HepG2 (cell line): ENCODE data around the gene LATS1. TPM values are rescaled to one million over a fixed set of nuclear protein-coding genes. Genes with fewer than 3 reads are reported as not detected.
A peak's percentile ranks its signal among the peaks of the same experiment; 100 is the strongest.

Source experiments
- CCDC6 ChIP-seq: sonication (generic); formaldehyde crosslinking; IDR thresholded peaks from 2 replicates; pipeline ENCODE4 v1.8.1; 2022; ENCODE audit warnings: mild to moderate bottlenecking, missing genetic modification reagents, moderate library complexity
- HMGA1 ChIP-seq: sonication (generic); formaldehyde crosslinking; conservative IDR thresholded peaks from 2 replicates; pipeline ENCODE4 v1.4.0; 2020; ENCODE audit warnings: missing genetic modification reagents
- MED1 ChIP-seq: sonication (generic); formaldehyde crosslinking; IDR thresholded peaks from 2 replicates; pipeline ENCODE4 v1.4.0; 2020; ENCODE audit warnings: missing genetic modification reagents
- PAF1 ChIP-seq: IDR thresholded peaks from 2 replicates; pipeline ENCODE4 v1.6.1; 2016; ENCODE audit warnings: missing genetic modification reagents, missing compliant biosample characterization
- PHB2 ChIP-seq: fragments of 450-650 bp; IDR thresholded peaks from 2 replicates; pipeline ENCODE4 v1.6.1; 2018; ENCODE audit not compliant: partially characterized antibody
- RXRB ChIP-seq: IDR thresholded peaks from 2 replicates; pipeline ENCODE4 v1.6.1; 2016; ENCODE audit warnings: borderline replicate concordance, missing genetic modification reagents, missing compliant biosample characterization
- SCMH1 ChIP-seq: sonication (generic); formaldehyde crosslinking; IDR thresholded peaks from 2 replicates; pipeline ENCODE4 v1.9.0; 2021; ENCODE audit warnings: missing genetic modification reagents, mild to moderate bottlenecking, borderline replicate concordance
- SIN3A ChIP-seq: IDR thresholded peaks from 2 replicates; pipeline ENCODE4 v1.6.1; 2011; ENCODE audit warnings: low read depth, mild to moderate bottlenecking, control low read depth, low read length, borderline replicate concordance
- THYN1 ChIP-seq: sonication (generic); formaldehyde crosslinking; IDR thresholded peaks from 2 replicates; pipeline ENCODE4 v1.8.1; 2023; ENCODE audit warnings: low read depth, mild to moderate bottlenecking, moderate library complexity, missing genetic modification reagents, borderline replicate concordance
- ZNF251 ChIP-seq: sonication (generic); formaldehyde crosslinking; IDR thresholded peaks from 2 replicates; pipeline ENCODE4 v1.9.0; 2021; ENCODE audit warnings: mild to moderate bottlenecking, missing genetic modification reagents
- ZNF333 ChIP-seq: sonication (generic); formaldehyde crosslinking; IDR thresholded peaks from 2 replicates; pipeline ENCODE4 v1.4.0; 2020; ENCODE audit warnings: mild to moderate bottlenecking, missing genetic modification reagents, borderline replicate concordance
- ZNF430 ChIP-seq: sonication (generic); formaldehyde crosslinking; IDR thresholded peaks from 2 replicates; pipeline ENCODE4 v1.9.0; 2021; ENCODE audit warnings: mild to moderate bottlenecking, missing genetic modification reagents
- ZNF563 ChIP-seq: sonication (generic); formaldehyde crosslinking; IDR thresholded peaks from 2 replicates; pipeline ENCODE4 v1.8.0; 2022; ENCODE audit warnings: mild to moderate bottlenecking, moderate library complexity, missing genetic modification reagents
- polyA plus RNA-seq, 8 experiments: library from polyadenylated mRNA; depleted of rRNA in 3 of 8; stranded (reverse) in 7 of 8; unstranded in 1 of 8; fragments of >200 nt; fragmentation: Illumina TruSeq in 4 of 8; extraction: Trizol in 4 of 8; gene quantifications; 2 replicates each; pipeline versions ENCODE4 v1.2.1 to v1.2.3, GENCODE V29; 2011 to 2016; ENCODE audit warnings: low read depth in 4 of 8, missing spikeins in 1 of 8, mixed read lengths in 1 of 8; ENCODE audit not compliant: insufficient read depth in 1 of 8
- total RNA-seq, 5 experiments: library from RNA; depleted of rRNA; stranded (reverse); fragments of >200 nt; fragmentation: Illumina TruSeq; extraction: Trizol; gene quantifications; 2 replicates each; pipeline ENCODE4 v1.2.3, GENCODE V29; 2016; ENCODE audit warnings: low read depth in 1 of 5
- TF ChIP-seq, protein P1 (sequence below): sonication (generic); formaldehyde crosslinking; IDR thresholded peaks from 2 replicates; pipeline ENCODE4 v1.4.0; 2020; ENCODE audit warnings: missing genetic modification reagents, mild to moderate bottlenecking, borderline replicate concordance
- TF ChIP-seq, protein P2 (sequence below): sonication (generic); formaldehyde crosslinking; IDR thresholded peaks from 2 replicates; pipeline ENCODE4 v1.9.0; 2021; ENCODE audit warnings: missing genetic modification reagents, borderline replicate concordance
- TF ChIP-seq, protein P3 (sequence below): sonication (generic); formaldehyde crosslinking; IDR thresholded peaks from 2 replicates; pipeline ENCODE4 v1.5.1; 2020; ENCODE audit warnings: missing genetic modification reagents, mild to moderate bottlenecking, borderline replicate concordance
- TF ChIP-seq, protein P4 (sequence below): sonication (generic); formaldehyde crosslinking; IDR thresholded peaks from 2 replicates; pipeline ENCODE4 v1.4.0; 2020; ENCODE audit warnings: missing genetic modification reagents, mild to moderate bottlenecking, borderline replicate concordance
- TF ChIP-seq, protein P5 (sequence below): sonication (generic); formaldehyde crosslinking; IDR thresholded peaks from 2 replicates; pipeline ENCODE4 v1.9.0; 2021; ENCODE audit warnings: missing genetic modification reagents, mild to moderate bottlenecking, borderline replicate concordance

Gene LATS1
- total and polyA plus RNA-seq, 2 of the 13 experiments (the other 11 are each of a cell fraction or from before 2014, with no cell fraction given): 9.9 to 12.6 TPM

DNA sequence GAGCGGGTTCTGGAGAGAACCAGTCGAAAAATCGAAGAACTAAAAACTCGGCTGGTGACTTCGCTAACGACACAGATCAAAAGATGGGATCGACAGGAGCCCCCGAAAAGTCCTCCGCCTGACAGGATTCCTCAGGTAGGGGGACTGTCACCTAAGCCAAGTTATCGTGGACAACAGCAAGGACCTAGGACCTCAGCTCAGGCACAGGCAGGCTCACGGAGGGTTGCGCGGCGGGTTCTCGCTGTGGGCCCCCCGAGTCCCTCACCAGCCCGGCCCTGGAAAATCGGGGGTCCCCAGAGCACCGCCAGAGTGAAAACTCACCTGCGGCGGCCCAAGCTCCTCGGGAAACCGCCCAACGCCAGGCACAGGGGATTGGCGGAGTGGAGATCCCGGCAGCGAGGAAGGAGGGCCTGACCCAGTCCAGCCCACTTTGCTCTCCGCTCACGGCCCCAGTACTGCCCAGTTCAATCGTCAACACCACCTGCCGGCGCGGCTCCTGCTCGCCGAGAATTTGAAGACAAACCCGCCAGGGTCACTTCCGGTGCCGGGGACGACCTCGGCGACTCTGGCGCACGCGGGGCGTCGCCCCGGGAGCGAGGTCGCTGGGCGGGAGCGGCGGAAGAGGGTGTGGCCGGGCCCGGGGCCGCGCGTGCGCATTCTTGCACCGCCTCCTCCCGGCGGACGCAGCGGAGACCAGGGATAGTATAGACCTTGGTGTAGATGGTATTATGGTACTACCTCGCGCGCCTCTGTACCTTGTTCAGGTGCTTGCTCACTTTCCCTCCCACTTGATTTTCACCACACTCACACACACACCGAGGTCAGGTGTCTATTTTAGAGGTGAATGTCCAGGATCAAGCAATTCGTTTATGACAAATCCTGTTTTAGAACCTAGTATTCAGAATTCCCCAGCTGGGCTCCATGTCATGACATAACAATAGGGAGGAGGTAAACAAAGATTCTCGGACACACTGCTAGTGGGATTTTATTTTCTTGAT, 69.5 kb downstream of the LATS1 start, which contains the start of gene KATNA1 (continued):
- TF ChIP-seq, protein P1, sequence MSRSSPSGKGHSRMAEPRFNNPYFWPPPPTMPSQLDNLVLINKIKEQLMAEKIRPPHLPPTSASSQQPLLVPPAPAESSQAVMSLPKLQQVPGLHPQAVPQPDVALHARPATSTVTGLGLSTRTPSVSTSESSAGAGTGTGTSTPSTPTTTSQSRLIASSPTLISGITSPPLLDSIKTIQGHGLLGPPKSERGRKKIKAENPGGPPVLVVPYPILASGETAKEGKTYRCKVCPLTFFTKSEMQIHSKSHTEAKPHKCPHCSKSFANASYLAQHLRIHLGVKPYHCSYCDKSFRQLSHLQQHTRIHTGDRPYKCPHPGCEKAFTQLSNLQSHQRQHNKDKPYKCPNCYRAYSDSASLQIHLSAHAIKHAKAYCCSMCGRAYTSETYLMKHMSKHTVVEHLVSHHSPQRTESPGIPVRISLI (CRISPR knock-in tag): peak; percentile 76; the same call in 1 of the 2 replicates
- TF ChIP-seq ZNF563 (CRISPR knock-in tag) (peak; percentile 98), ZNF251 (CRISPR knock-in tag) (peak; percentile 80; the same call in 1 of the 2 replicates), RXRB (CRISPR knock-in tag) (peak; percentile 95), ZNF333 (CRISPR knock-in tag) (no peak; the same call in 1 of the 2 replicates), PHB2 (no peak), PAF1 (no peak), CCDC6 (CRISPR knock-in tag) (peak; percentile 100), HMGA1 (CRISPR knock-in tag) (no peak), MED1 (CRISPR knock-in tag) (peak; percentile 96), THYN1 (CRISPR knock-in tag) (peak; percentile 53), ZNF430 (CRISPR knock-in tag) (peak; percentile 100), SCMH1 (no peak), SIN3A (peak; percentile 99)
- TF ChIP-seq, protein P2, sequence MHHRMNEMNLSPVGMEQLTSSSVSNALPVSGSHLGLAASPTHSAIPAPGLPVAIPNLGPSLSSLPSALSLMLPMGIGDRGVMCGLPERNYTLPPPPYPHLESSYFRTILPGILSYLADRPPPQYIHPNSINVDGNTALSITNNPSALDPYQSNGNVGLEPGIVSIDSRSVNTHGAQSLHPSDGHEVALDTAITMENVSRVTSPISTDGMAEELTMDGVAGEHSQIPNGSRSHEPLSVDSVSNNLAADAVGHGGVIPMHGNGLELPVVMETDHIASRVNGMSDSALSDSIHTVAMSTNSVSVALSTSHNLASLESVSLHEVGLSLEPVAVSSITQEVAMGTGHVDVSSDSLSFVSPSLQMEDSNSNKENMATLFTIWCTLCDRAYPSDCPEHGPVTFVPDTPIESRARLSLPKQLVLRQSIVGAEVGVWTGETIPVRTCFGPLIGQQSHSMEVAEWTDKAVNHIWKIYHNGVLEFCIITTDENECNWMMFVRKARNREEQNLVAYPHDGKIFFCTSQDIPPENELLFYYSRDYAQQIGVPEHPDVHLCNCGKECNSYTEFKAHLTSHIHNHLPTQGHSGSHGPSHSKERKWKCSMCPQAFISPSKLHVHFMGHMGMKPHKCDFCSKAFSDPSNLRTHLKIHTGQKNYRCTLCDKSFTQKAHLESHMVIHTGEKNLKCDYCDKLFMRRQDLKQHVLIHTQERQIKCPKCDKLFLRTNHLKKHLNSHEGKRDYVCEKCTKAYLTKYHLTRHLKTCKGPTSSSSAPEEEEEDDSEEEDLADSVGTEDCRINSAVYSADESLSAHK: peak; percentile 90; the same call in 1 of the 2 replicates
- TF ChIP-seq, protein P3, sequence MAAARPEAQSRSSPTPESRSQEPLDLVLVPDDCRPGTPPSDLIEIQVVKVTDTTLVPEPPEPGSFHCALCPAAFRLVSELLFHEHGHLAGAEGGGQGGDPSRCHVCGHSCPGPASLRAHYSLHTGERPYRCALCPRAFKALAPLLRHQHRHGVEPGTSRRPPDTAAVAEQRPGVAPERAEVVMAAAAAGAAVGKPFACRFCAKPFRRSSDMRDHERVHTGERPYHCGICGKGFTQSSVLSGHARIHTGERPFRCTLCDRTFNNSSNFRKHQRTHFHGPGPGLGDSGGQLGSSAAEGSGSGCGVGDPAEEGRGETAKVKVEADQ (CRISPR knock-in tag): peak; percentile 99
- TF ChIP-seq, protein P4, sequence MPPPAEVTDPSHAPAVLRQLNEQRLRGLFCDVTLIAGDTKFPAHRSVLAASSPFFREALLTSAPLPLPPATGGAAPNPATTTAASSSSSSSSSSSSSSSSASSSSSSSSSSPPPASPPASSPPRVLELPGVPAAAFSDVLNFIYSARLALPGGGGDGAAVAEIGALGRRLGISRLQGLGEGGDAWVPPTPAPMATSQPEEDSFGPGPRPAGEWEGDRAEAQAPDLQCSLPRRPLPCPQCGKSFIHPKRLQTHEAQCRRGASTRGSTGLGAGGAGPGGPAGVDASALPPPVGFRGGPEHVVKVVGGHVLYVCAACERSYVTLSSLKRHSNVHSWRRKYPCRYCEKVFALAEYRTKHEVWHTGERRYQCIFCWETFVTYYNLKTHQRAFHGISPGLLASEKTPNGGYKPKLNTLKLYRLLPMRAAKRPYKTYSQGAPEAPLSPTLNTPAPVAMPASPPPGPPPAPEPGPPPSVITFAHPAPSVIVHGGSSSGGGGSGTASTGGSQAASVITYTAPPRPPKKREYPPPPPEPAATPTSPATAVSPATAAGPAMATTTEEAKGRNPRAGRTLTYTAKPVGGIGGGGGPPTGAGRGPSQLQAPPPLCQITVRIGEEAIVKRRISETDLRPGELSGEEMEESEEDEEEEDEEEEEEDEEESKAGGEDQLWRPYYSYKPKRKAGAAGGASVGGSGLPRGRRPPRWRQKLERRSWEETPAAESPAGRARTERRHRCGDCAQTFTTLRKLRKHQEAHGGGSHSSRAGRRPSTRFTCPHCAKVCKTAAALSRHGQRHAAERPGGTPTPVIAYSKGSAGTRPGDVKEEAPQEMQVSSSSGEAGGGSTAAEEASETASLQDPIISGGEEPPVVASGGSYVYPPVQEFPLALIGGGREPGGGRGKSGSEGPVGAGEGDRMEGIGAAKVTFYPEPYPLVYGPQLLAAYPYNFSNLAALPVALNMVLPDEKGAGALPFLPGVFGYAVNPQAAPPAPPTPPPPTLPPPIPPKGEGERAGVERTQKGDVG (CRISPR knock-in tag): peak; percentile 94; the same call in 1 of the 2 replicates
- TF ChIP-seq, protein P5, sequence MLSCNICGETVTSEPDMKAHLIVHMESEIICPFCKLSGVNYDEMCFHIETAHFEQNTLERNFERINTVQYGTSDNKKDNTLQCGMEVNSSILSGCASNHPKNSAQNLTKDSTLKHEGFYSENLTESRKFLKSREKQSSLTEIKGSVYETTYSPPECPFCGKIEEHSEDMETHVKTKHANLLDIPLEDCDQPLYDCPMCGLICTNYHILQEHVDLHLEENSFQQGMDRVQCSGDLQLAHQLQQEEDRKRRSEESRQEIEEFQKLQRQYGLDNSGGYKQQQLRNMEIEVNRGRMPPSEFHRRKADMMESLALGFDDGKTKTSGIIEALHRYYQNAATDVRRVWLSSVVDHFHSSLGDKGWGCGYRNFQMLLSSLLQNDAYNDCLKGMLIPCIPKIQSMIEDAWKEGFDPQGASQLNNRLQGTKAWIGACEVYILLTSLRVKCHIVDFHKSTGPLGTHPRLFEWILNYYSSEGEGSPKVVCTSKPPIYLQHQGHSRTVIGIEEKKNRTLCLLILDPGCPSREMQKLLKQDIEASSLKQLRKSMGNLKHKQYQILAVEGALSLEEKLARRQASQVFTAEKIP (CRISPR knock-in tag): no peak
